ENCODE results near the gene PPP4R2. TPM values are rescaled to one million over a fixed set of nuclear protein-coding genes. Genes with fewer than 3 reads are reported as not detected.

Gene PPP4R2
- total and polyA plus RNA-seq, 2 of the 8 experiments (the other 6 are each of a cell fraction or from before 2014, with no cell fraction given): 11.5 to 89.9 TPM

GRCh38 chr3:72974956-72975355 lies 21.7 kb upstream of the PPP4R2 start:
- Histone ChIP-seq H3K79me1 (ENCODE audit: low read depth, low read length) (no peaks in the 10 kb centered on the region), H4K91ac (replicated peaks; ENCODE audit: insufficient read length, low read length) (no peak overlapping the region), H3K56ac (replicated peaks; ENCODE audit: insufficient read length, low read depth, low read length) (no peak overlapping the region), H3K4me2 (ENCODE audit: insufficient read depth in 1 of 2, low read depth in 2 of 2, low read length in 2 of 2) (no peak overlapping the region), H4K5ac (ENCODE audit: insufficient read length, low read depth, low read length) (no peak overlapping the region), H3K14ac (ENCODE audit: insufficient read length) (no peak overlapping the region), H4K20me1 (replicated peaks in 1 of 2; ENCODE audit: control insufficient read depth in 1 of 2, insufficient read depth in 2 of 2, low read length in 2 of 2) (no peaks in the 10 kb centered on the region), H3K4me1 (replicated peaks in 1 of 4; ENCODE audit: control insufficient read depth in 3 of 4, insufficient read depth in 4 of 4, low read length in 3 of 4) (no peaks in the 10 kb centered on the region; a peak in 1 of 7 replicates), H2BK5ac (ENCODE audit: low read depth, low read length) (no peak overlapping the region), H3K23me2 (ENCODE audit: low read depth, low read length) (no peaks in the 10 kb centered on the region), H2AFZ (ENCODE audit: low read length) (no peak overlapping the region), H3K9me3 (ENCODE audit: insufficient read depth in 2 of 2, low read depth in 1 of 2, low read length in 1 of 2) (no peaks in the 10 kb centered on the region), H3K4ac (replicated peaks; ENCODE audit: insufficient read length, low read depth, low read length) (no peak overlapping the region), H3K27me3 (replicated peaks in 1 of 4; ENCODE audit: control insufficient read depth in 3 of 4, extremely low read depth in 1 of 4, insufficient read depth in 3 of 4, low read length in 3 of 4) (no peaks in the 10 kb centered on the region), H3K18ac (ENCODE audit: extremely low read depth, low read length) (no peak overlapping the region), H3K79me2 (ENCODE audit: control insufficient read depth in 1 of 2, insufficient read depth in 2 of 2, low read length in 2 of 2) (no peaks in the 10 kb centered on the region), H2BK20ac (ENCODE audit: low read length) (no peak overlapping the region), H3K4me3 (ENCODE audit: extremely low read depth in 1 of 4, insufficient read depth in 2 of 4, low read depth in 3 of 4, low read length in 4 of 4) (no peak overlapping the region), H2BK120ac (replicated peaks; ENCODE audit: low read depth, low read length) (no peak overlapping the region), H2AK5ac (ENCODE audit: low read depth, low read length) (no peak overlapping the region), H4K8ac (ENCODE audit: extremely low read depth, insufficient read depth, low read length) (no peak overlapping the region), H3K23ac (ENCODE audit: insufficient read length) (no peak overlapping the region), H2BK15ac (ENCODE audit: low read length) (no peak overlapping the region), H3K9ac (replicated peaks in 1 of 4; ENCODE audit: extremely low read depth in 1 of 4, low read depth in 3 of 4, low read length in 3 of 4) (no peak overlapping the region), H3K27ac (ENCODE audit: low read depth, low read length) (no peak overlapping the region), H3K36me3 (ENCODE audit: control insufficient read depth in 2 of 4, insufficient read depth in 4 of 4, low read length in 3 of 4) (no peaks in the 10 kb centered on the region; a peak in 1 of 8 replicates), H2BK12ac (ENCODE audit: low read depth, low read length) (no peak overlapping the region)
- no peak for DNase-seq (ENCODE audit: low read depth in 1 of 2, low spot score in 2 of 2)
- FAIRE-seq: no peak
- 98% methylated on average over 4 of the region's 4 CpGs; no CpG with 5 or more reads in 1 of the 2 experiments for WGBS, 2 experiments (ENCODE audit: extremely low coverage in 1 of 2, insufficient coverage in 1 of 2, insufficient read length in 1 of 2, insufficient replicate concordance in 2 of 2, low coverage in 1 of 2, low lambda C conversion rate in 2 of 2, missing lambda C conversion rate in 1 of 2)
- ChIA-PET CTCF (ENCODE audit: partially characterized antibody) (interaction anchor here (0.9 to 1.5 kb wide), 3 partner anchors 11 to 82 kb away, joined by 3 to 4 read pairs (median 3); no protein-coding TSS in a partner anchor), POLR2A (ENCODE audit: partially characterized antibody) (no interaction called here)
- no peak for TF ChIP-seq CHD1 (IDR thresholded peaks at IDR 0.05; ENCODE audit: low read depth, low read length)
- TF ChIP-seq USF2 (IDR thresholded peaks at IDR 0.05; ENCODE audit: low read length): no peak
- TF ChIP-seq FOSL1 (IDR thresholded peaks at IDR 0.05; ENCODE audit: insufficient read depth, low read depth, low read length): no peak
- TF ChIP-seq, protein P1, sequence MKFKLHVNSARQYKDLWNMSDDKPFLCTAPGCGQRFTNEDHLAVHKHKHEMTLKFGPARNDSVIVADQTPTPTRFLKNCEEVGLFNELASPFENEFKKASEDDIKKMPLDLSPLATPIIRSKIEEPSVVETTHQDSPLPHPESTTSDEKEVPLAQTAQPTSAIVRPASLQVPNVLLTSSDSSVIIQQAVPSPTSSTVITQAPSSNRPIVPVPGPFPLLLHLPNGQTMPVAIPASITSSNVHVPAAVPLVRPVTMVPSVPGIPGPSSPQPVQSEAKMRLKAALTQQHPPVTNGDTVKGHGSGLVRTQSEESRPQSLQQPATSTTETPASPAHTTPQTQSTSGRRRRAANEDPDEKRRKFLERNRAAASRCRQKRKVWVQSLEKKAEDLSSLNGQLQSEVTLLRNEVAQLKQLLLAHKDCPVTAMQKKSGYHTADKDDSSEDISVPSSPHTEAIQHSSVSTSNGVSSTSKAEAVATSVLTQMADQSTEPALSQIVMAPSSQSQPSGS (IDR thresholded peaks at IDR 0.05; ENCODE audit: low read length): no peak

All from H1 (cell line).